Neural crest cell (in vitro differentiated cells): ENCODE data around the gene UFC1. TPM values are rescaled to one million over a fixed set of nuclear protein-coding genes. Genes with fewer than 3 reads are reported as not detected.
A peak's percentile ranks its signal among the peaks of the same experiment; 100 is the strongest.

Source experiments
- DNase-seq: peaks from one replicate; pipeline ENCODE4 v3.0.0; 2021; ENCODE audit warnings: low read depth, mixed read lengths, low spot score
- H3K27ac Mint-ChIP-seq: one replicate; pipeline ENCODE4 v1.8.0; 2021; ENCODE audit warnings: mild to moderate bottlenecking, mixed read lengths; ENCODE audit not compliant: unreplicated experiment
- H3K27me3 Mint-ChIP-seq: 2 replicates; pipeline ENCODE4 v1.8.0; 2021; ENCODE audit warnings: low read depth, mild to moderate bottlenecking, mixed read lengths
- H3K36me3 Mint-ChIP-seq: 2 replicates; pipeline ENCODE4 v1.8.0; 2021; ENCODE audit warnings: low read depth, mild to moderate bottlenecking, mixed read lengths
- H3K4me1 Mint-ChIP-seq: 2 replicates; pipeline ENCODE4 v1.8.0; 2021; ENCODE audit warnings: mixed read lengths
- H3K4me3 Mint-ChIP-seq: one replicate; pipeline ENCODE4 v1.8.0; 2021; ENCODE audit warnings: mild to moderate bottlenecking, mixed read lengths
- H3K9me3 Mint-ChIP-seq: 2 replicates; pipeline ENCODE4 v1.8.0; 2021; ENCODE audit warnings: mixed read lengths
- total RNA-seq: library from RNA; stranded (reverse); gene quantifications from 2 replicates; pipeline ENCODE4 v1.2.1, GENCODE V29; 2021
- TF ChIP-seq, protein P1 (sequence below): fragments of 200-600 bp; sonication (generic); conservative IDR thresholded peaks from 2 replicates; pipeline ENCODE4 v1.5.0; 2021; ENCODE audit warnings: antibody characterized with exemption, mild to moderate bottlenecking

UFC1 gene
- total RNA-seq, 1 donor from 2014 or later, result 77.2 TPM

DNA sequence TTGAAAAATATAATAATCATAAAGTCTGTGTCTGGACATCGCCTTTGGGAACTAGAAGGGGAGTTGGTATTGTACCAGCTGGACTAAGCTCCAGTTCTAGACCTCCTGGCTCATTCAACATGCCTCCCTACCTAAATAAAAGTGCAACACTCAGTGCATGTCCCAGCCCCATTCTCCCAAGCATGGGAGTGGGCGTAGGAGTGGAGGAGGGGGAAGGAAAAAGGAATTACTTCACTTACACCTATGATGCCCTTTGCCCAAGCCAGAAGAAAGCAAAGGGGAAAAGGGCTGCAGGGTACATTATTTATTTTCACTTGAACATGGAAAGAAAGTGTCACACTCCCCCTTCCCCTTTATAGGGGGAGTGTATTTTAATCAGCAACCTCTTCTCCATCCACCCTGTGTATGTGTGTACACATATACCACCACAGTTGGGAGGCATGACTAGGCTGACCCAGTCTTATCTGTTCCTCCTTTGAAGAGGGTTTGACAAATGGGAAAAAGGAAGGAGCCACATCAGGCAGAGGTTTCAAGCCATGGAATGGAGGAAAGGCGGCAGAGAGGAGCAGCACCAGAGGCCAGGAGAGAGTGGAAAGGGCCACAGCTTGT lies 32.6 kb upstream of the UFC1 start:
- H3K27ac Mint-ChIP-seq, result no peak overlapping the region
- TF ChIP-seq, protein P1, sequence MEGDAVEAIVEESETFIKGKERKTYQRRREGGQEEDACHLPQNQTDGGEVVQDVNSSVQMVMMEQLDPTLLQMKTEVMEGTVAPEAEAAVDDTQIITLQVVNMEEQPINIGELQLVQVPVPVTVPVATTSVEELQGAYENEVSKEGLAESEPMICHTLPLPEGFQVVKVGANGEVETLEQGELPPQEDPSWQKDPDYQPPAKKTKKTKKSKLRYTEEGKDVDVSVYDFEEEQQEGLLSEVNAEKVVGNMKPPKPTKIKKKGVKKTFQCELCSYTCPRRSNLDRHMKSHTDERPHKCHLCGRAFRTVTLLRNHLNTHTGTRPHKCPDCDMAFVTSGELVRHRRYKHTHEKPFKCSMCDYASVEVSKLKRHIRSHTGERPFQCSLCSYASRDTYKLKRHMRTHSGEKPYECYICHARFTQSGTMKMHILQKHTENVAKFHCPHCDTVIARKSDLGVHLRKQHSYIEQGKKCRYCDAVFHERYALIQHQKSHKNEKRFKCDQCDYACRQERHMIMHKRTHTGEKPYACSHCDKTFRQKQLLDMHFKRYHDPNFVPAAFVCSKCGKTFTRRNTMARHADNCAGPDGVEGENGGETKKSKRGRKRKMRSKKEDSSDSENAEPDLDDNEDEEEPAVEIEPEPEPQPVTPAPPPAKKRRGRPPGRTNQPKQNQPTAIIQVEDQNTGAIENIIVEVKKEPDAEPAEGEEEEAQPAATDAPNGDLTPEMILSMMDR, result no peak
- H3K4me1 Mint-ChIP-seq, result peaks cover 30% of the 10 kb centered on the region
- DNase-seq, result no peak
- peaks cover 17% of the 10 kb centered on the region for H3K36me3 Mint-ChIP-seq
- H3K4me3 Mint-ChIP-seq, result peak overlapping the region; percentile 70
- no peaks in the 10 kb centered on the region for H3K9me3 Mint-ChIP-seq
- H3K27me3 Mint-ChIP-seq, result no peaks in the 10 kb centered on the region

DNA sequence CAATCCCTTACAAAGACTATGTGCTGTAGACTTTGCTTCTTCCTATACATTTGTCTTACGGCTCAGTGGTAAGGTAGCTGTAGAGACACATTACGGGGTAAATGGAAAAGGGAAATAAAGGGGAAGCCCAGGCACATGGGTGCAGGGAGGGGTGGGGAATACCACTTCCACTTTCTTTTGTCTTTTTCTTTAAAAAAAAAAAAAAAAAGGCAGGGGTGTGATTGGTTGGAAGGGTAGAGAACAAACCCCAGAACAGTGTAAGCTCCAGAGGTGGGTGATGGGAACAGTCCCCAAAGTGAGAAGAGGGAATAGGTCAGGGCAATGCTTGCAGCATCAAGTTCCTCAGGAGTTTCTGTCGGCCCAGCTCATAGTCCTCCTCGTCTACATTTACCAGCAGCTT lies 31.9 kb upstream of the UFC1 start:
- Mint-ChIP-seq H3K4me3 (no peak overlapping the region), H3K27me3 (no peaks in the 10 kb centered on the region), H3K9me3 (no peaks in the 10 kb centered on the region), H3K4me1 (peaks cover 29% of the 10 kb centered on the region), H3K36me3 (peaks cover 20% of the 10 kb centered on the region), H3K27ac (no peak overlapping the region)
- no peak for DNase-seq
- TF ChIP-seq, protein P1, result no peak

DNA sequence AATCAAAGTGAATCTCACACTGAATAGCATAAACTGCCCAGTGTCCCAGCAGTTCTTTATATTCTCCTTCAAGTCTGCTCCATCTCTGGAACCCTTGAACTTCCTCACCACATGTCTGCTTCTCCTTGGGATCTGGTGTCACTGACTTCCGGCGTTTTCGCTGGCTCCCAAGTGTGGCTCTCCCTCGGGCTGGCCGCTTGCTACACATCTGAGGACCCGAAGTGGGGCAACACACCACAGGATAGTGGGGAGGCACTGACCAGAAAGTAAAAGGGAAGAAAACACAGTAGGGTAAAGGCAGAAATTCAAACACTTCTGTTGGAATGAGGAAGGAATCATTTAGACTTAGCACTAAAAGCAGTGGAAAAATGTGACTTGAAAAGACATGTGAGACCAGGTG lies 30.8 kb upstream of the UFC1 start:
- H3K4me1 Mint-ChIP-seq, result peaks cover 24% of the 10 kb centered on the region
- H3K9me3 Mint-ChIP-seq, result no peaks in the 10 kb centered on the region
- TF ChIP-seq, protein P1, result no peak
- no peak overlapping the region for H3K27ac Mint-ChIP-seq
- no peak for DNase-seq
- H3K4me3 Mint-ChIP-seq, result peak overlapping the region; percentile 6
- peaks cover 22% of the 10 kb centered on the region for H3K36me3 Mint-ChIP-seq
- H3K27me3 Mint-ChIP-seq, result no peaks in the 10 kb centered on the region

DNA sequence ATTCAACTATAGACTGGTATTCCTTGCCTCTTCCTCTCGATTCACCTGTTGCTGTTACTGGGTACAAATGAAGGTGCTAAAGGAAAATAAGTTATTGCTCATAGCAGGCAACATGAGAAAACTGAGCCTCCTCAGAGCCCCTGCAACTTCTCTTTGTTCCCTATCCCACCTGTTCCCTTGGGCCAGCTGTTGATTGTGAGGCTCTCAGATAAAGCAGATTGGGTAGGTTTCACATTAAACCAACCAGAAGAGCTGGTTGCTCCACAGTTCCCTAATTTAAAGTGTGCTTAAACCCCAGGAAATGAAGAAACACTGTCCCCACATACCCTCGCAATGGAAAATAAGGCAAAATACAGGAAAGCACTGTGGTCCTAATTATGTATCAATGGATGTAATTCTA lies 26.1 kb upstream of the UFC1 start:
- Mint-ChIP-seq H3K4me1 (peaks cover 27% of the 10 kb centered on the region), H3K27me3 (no peaks in the 10 kb centered on the region), H3K36me3 (peaks cover 18% of the 10 kb centered on the region), H3K27ac (no peak overlapping the region), H3K4me3 (peak overlapping the region; percentile 49), H3K9me3 (no peaks in the 10 kb centered on the region)
- no peak for DNase-seq
- TF ChIP-seq, protein P1, result no peak

DNA sequence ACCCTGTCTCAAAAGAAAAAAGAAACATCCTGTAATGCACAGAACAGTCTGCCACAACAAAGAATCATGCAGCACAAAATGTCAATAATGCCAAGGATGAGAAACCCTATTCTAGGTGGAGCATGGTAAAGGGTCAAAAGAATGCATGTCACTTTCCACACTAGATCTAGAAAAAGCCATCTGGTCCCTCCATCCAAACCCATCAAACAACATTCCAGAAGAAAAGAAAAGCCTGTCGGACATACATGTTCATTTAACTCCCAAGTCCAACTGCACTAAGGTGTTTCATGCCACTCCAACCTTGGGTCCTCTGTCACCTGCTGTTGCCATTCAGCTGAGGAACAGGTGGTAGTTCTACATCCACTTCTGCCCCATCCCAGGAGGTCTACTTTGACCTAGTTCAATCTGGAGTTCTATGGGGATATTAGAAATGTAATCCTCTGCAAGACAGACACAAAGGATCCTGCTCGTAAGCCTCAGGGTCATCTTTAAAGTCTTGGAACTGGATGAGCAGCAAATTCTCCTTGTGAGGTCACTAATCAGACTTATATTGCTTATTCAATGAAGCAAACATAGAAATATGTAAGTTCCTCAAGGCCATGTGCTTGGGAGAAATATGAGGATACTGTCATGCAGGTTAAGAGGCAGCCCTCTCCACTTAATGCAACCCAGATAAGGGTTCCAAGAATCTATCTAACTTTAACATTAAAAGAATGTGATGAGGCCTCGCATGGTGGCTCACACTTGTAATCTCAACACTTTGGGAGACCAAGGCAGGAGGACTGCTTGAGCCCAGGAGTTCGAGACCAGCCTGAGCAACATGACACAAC lies 25.0 kb upstream of the UFC1 start:
- H3K9me3 Mint-ChIP-seq, result no peaks in the 10 kb centered on the region
- no peak overlapping the region for H3K27ac Mint-ChIP-seq
- DNase-seq, result no peak
- no peaks in the 10 kb centered on the region for H3K27me3 Mint-ChIP-seq
- peaks cover 27% of the 10 kb centered on the region for H3K4me1 Mint-ChIP-seq
- TF ChIP-seq, protein P1, result no peak
- peak overlapping the region; percentile 49 for H3K4me3 Mint-ChIP-seq
- H3K36me3 Mint-ChIP-seq, result peaks cover 14% of the 10 kb centered on the region
